ENCODE data around the gene PDE11A. TPM values are rescaled to one million over a fixed set of nuclear protein-coding genes. Genes with fewer than 3 reads are reported as not detected.

PDE11A gene
- total RNA-seq, 1 experiment from 2014 or later: 0.13 TPM

GRCh38 chr2:177740700-177741099, 331.9 kb downstream of the PDE11A start:
- no CpG with 5 or more reads among the region's 1 CpG for WGBS (ENCODE audit: extremely low coverage, insufficient read length, low lambda C conversion rate)
- Mint-ChIP-seq H3K27me3 (ENCODE audit: low read depth) (peaks cover 97% of the 10 kb centered on the region), H3K27ac (no peak overlapping the region), H3K4me3 (no peak overlapping the region), H3K36me3 (ENCODE audit: insufficient read depth in 1 of 3, low read depth in 3 of 3) (no peaks in the 10 kb centered on the region), H3K4me1 (no peaks in the 10 kb centered on the region), H3K9me3 (peaks cover 0 to 2% of the 10 kb centered on the region in 2 experiments; a peak in 2 of 5 replicates)
- Histone ChIP-seq H2AK5ac (ENCODE audit: insufficient read length, low read length) (no peak overlapping the region), H4K5ac (ENCODE audit: insufficient read length, low read depth, low read length) (no peak overlapping the region), H4K20me1 (ENCODE audit: control insufficient read depth, insufficient read depth, insufficient read length) (no peaks in the 10 kb centered on the region), H4K8ac (replicated peaks; ENCODE audit: insufficient read length, low read depth, low read length) (no peak overlapping the region), H2AFZ (ENCODE audit: low read length) (no peak overlapping the region), H3K4me2 (ENCODE audit: insufficient read depth, insufficient read length, low read length) (no peak overlapping the region), H3K27me3 (ENCODE audit: insufficient read depth, low read length) (peaks cover 4% of the 10 kb centered on the region; the same call in 1 of the 2 replicates), H3K18ac (ENCODE audit: insufficient read length, low read depth, low read length) (no peak overlapping the region), H3K9me3 (ENCODE audit: control insufficient read depth, low read depth, low read length) (no peaks in the 10 kb centered on the region), H3K23ac (ENCODE audit: insufficient read length, low read depth, low read length) (no peak overlapping the region), H4K91ac (ENCODE audit: insufficient read length, low read depth, low read length) (no peak overlapping the region), H3K14ac (ENCODE audit: insufficient read depth, low read length) (no peak overlapping the region), H3K79me2 (ENCODE audit: insufficient read depth, low read length) (no peaks in the 10 kb centered on the region), H2BK120ac (ENCODE audit: low read depth, low read length, poor library complexity, severe bottlenecking) (no peak overlapping the region), H3K9ac (ENCODE audit: extremely low read depth, insufficient read length, low read length) (no peak overlapping the region), H3K4me1 (ENCODE audit: insufficient read depth, low read length) (no peaks in the 10 kb centered on the region), H2BK12ac (ENCODE audit: insufficient read length, low read depth, low read length) (no peak overlapping the region), H2BK15ac (ENCODE audit: low read depth, low read length) (no peak overlapping the region), H2BK20ac (ENCODE audit: low read depth, low read length, poor library complexity, severe bottlenecking) (no peak overlapping the region), H3K56ac (ENCODE audit: insufficient read length, low read depth, low read length) (no peak overlapping the region), H2BK5ac (ENCODE audit: insufficient read length, low read length) (no peak overlapping the region), H3K23me2 (ENCODE audit: insufficient read length, low read depth, low read length, poor library complexity, severe bottlenecking) (no peaks in the 10 kb centered on the region), H3K27ac (ENCODE audit: insufficient read length, low read depth, low read length) (no peak overlapping the region), H3K79me1 (ENCODE audit: insufficient read depth, low read depth, low read length, poor library complexity, severe bottlenecking) (no peaks in the 10 kb centered on the region), H3K4ac (ENCODE audit: low read depth, low read length) (no peak overlapping the region), H3T11ph (ENCODE audit: low read length) (no peak overlapping the region)
- DNase-seq: no peak
- TF ChIP-seq CTCF (conservative IDR thresholded peaks at IDR 0.05): no peak
